Right atrium auricular region (tissue), 2 donors: ENCODE results near the gene CCR5AS.
A peak's percentile ranks its signal among the peaks of the same experiment; 100 is the strongest.

Experiments used
- DNase-seq: peaks from one replicate; pipeline ENCODE4 v3.0.0-alpha.2; 2019; ENCODE audit warnings: low spot score
- H3K27ac ChIP-seq, 2 donors: fragments of 200-600 bp; sonication (generic); 1 replicate in 1 of 2; 2 replicates in 1 of 2; pipeline ENCODE4 v1.5.1; 2016 to 2019
- H3K27me3 ChIP-seq, 2 donors: fragments of 200-600 bp; sonication (generic); one replicate each; pipeline versions ENCODE4 v1.5.1 to v1.6.0; 2017 to 2019
- H3K36me3 ChIP-seq: fragments of 200-600 bp; sonication (generic); one replicate; pipeline ENCODE4 v1.5.1; 2016
- H3K4me1 ChIP-seq, 2 donors: fragments of 200-600 bp; sonication (generic); one replicate each; pipeline versions ENCODE4 v1.5.1 to v1.6.0; 2017 to 2019
- H3K4me3 ChIP-seq, 2 donors: fragments of 200-600 bp; sonication (generic); 1 replicate in 1 of 2; 2 replicates in 1 of 2; pipeline ENCODE4 v1.5.1; 2017 to 2019; ENCODE audit warnings: mild to moderate bottlenecking in 1 of 2, moderate library complexity in 1 of 2
- H3K9me3 ChIP-seq, 2 donors: fragments of 200-600 bp; sonication (generic); one replicate each; pipeline ENCODE4 v1.5.1; 2019
- TF ChIP-seq, protein P1 (sequence below), 2 donors: fragments of 200-600 bp; sonication (generic); IDR thresholded peaks; one replicate each; pipeline ENCODE4 v1.5.1; 2019; ENCODE audit warnings: antibody characterized with exemption in 2 of 2

Gene CCR5AS

GRCh38 chr3:46453526-46454208 is 46.8 kb upstream of the CCR5AS start:
- Histone ChIP-seq H3K27me3 (no peaks in the 10 kb centered on the region), H3K4me3 (no peak overlapping the region), H3K4me1 (no peaks in the 10 kb centered on the region), H3K36me3 (no peaks in the 10 kb centered on the region), H3K9me3 (no peaks in the 10 kb centered on the region), H3K27ac (no peak overlapping the region)
- no peak for DNase-seq
- TF ChIP-seq, protein P1, sequence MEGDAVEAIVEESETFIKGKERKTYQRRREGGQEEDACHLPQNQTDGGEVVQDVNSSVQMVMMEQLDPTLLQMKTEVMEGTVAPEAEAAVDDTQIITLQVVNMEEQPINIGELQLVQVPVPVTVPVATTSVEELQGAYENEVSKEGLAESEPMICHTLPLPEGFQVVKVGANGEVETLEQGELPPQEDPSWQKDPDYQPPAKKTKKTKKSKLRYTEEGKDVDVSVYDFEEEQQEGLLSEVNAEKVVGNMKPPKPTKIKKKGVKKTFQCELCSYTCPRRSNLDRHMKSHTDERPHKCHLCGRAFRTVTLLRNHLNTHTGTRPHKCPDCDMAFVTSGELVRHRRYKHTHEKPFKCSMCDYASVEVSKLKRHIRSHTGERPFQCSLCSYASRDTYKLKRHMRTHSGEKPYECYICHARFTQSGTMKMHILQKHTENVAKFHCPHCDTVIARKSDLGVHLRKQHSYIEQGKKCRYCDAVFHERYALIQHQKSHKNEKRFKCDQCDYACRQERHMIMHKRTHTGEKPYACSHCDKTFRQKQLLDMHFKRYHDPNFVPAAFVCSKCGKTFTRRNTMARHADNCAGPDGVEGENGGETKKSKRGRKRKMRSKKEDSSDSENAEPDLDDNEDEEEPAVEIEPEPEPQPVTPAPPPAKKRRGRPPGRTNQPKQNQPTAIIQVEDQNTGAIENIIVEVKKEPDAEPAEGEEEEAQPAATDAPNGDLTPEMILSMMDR (IDR thresholded peaks at IDR 0.05) = no peak

- no peak overlapping the region for H3K4me3 ChIP-seq
- H3K4me1 ChIP-seq = peaks cover 0 to 4% of the 10 kb centered on the region in 2 donors
- H3K9me3 ChIP-seq = no peaks in the 10 kb centered on the region
- H3K36me3 ChIP-seq = no peaks in the 10 kb centered on the region
- DNase-seq = peak; percentile 34
- TF ChIP-seq, protein P1 (IDR thresholded peaks at IDR 0.05) = peak; percentile 21 to 57
- H3K27ac ChIP-seq = no peak overlapping the region
- H3K27me3 ChIP-seq = no peaks in the 10 kb centered on the region
These were observed 43.1 kb upstream of the CCR5AS start for GRCh38 chr3:46449755-46450552.

DNA sequence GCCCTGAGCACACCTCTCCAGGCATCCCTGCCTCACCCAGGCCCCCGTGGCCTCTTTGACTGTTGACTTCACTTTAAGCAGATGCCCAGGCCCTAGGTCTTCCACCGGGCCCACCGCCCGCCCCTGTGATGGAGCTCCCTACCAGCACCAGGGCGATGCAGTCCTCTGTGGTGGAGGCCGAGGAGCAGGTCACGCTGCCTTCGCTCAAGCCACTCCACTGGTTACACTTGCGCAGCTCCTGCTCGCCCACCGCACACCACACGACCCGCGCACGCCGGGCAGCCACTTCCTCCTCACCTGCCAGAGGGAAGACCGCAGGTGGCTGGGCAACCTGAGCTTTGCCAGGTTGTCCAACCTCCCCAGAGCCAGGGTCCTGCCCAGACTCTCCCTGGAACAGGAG is 41.9 kb upstream of the CCR5AS start:
- Histone ChIP-seq H3K27me3 (no peaks in the 10 kb centered on the region), H3K9me3 (no peaks in the 10 kb centered on the region), H3K27ac (no peak overlapping the region), H3K36me3 (no peaks in the 10 kb centered on the region), H3K4me1 (peaks cover 0 to 4% of the 10 kb centered on the region in 2 donors), H3K4me3 (no peak overlapping the region)
- TF ChIP-seq, protein P1 (IDR thresholded peaks at IDR 0.05) = no peak
- DNase-seq = no peak

GRCh38 chr3:46447228-46447985 is 40.5 kb upstream of the CCR5AS start:
- Histone ChIP-seq H3K36me3 (no peaks in the 10 kb centered on the region), H3K27ac (no peak overlapping the region), H3K4me1 (peaks cover 0 to 4% of the 10 kb centered on the region in 2 donors), H3K9me3 (no peaks in the 10 kb centered on the region), H3K27me3 (no peaks in the 10 kb centered on the region), H3K4me3 (no peak overlapping the region)
- no peak for DNase-seq
- TF ChIP-seq, protein P1 (IDR thresholded peaks at IDR 0.05) = no peak

GRCh38 chr3:46442576-46443530 is 36.0 kb upstream of the CCR5AS start:
- Histone ChIP-seq H3K4me1 (peaks cover 0 to 4% of the 10 kb centered on the region in 2 donors), H3K27me3 (no peaks in the 10 kb centered on the region), H3K9me3 (no peaks in the 10 kb centered on the region), H3K36me3 (no peaks in the 10 kb centered on the region), H3K4me3 (no peak overlapping the region), H3K27ac (no peak overlapping the region)
- peak; percentile 70 for DNase-seq
- TF ChIP-seq, protein P1 (IDR thresholded peaks at IDR 0.05) = peak; percentile 63 to 77
